ENCODE data around the gene TRIM29. TPM values are rescaled to one million over a fixed set of nuclear protein-coding genes. Genes with fewer than 3 reads are reported as not detected.

The TRIM29 gene
- total and polyA plus RNA-seq, 9 donors = 0.11 to 5.9 (median 1.4) TPM; not detected in 1

GRCh38 chr11:120135838-120136237, 2.1 kb downstream of the TRIM29 start:
- no peak overlapping the region for H3K27ac ChIP-seq
- 73 to 83% (median 82%) methylated on average over 2 of the region's 2 CpGs for WGBS, 3 donors
- H3K27me3 ChIP-seq = no peaks in the 10 kb centered on the region
- TF ChIP-seq POLR2A (IDR thresholded peaks at IDR 0.05) (no peak), EP300 (IDR thresholded peaks at IDR 0.05) (no peak), CTCF (IDR thresholded peaks at IDR 0.05) (no peak)
- no peaks in the 10 kb centered on the region for H3K36me3 ChIP-seq
- no peaks in the 10 kb centered on the region for H3K4me1 ChIP-seq (ENCODE audit: insufficient read depth)
- intact Hi-C loops (cut with DNase I) = no loop called here
- H3K4me3 ChIP-seq = no peak overlapping the region
- peak in 1 of 5 donors; percentile 14 for DNase-seq
- no peaks in the 10 kb centered on the region for H3K9me3 ChIP-seq

GRCh38 chr11:120134931-120135228, 3.0 kb downstream of the TRIM29 start:
- H3K4me1 ChIP-seq (ENCODE audit: insufficient read depth) = no peaks in the 10 kb centered on the region
- no peaks in the 10 kb centered on the region for H3K36me3 ChIP-seq
- H3K27ac ChIP-seq = no peak overlapping the region
- 93 to 94% (median 94%) methylated on average over 5 of the region's 5 CpGs for WGBS, 3 donors
- no peaks in the 10 kb centered on the region for H3K27me3 ChIP-seq
- no peaks in the 10 kb centered on the region for H3K9me3 ChIP-seq
- DNase-seq = peak in 2 of 5 donors; percentile 5 to 17
- intact Hi-C loops (cut with DNase I) = no loop called here
- TF ChIP-seq POLR2A (IDR thresholded peaks at IDR 0.05) (no peak), EP300 (IDR thresholded peaks at IDR 0.05) (no peak), CTCF (IDR thresholded peaks at IDR 0.05) (no peak)
- H3K4me3 ChIP-seq = no peak overlapping the region

- peak in 3 of 5 donors; percentile 3 to 14 (median 7) for DNase-seq
- intact Hi-C loops (cut with DNase I) = no loop called here
- 87 to 92% (median 90%) methylated on average over 14 of the region's 14 CpGs for WGBS, 3 donors
- H3K4me3 ChIP-seq = no peak overlapping the region
- H3K36me3 ChIP-seq = no peaks in the 10 kb centered on the region
- no peaks in the 10 kb centered on the region for H3K27me3 ChIP-seq
- H3K27ac ChIP-seq = no peak overlapping the region
- H3K4me1 ChIP-seq (ENCODE audit: insufficient read depth) = no peaks in the 10 kb centered on the region
- TF ChIP-seq EP300 (IDR thresholded peaks at IDR 0.05) = no peak
- no peak for TF ChIP-seq POLR2A (IDR thresholded peaks at IDR 0.05)
- TF ChIP-seq CTCF (IDR thresholded peaks at IDR 0.05) = no peak
- H3K9me3 ChIP-seq = no peaks in the 10 kb centered on the region
Observed at GRCh38 chr11:120134106-120134930, 3.6 kb downstream of the TRIM29 start.

GRCh38 chr11:120133216-120134105, 4.5 kb downstream of the TRIM29 start:
- intact Hi-C loops (cut with DNase I) = no loop called here
- H3K27ac ChIP-seq = no peak overlapping the region
- no peaks in the 10 kb centered on the region for H3K9me3 ChIP-seq
- no peaks in the 10 kb centered on the region for H3K36me3 ChIP-seq
- DNase-seq = peak in 4 of 5 donors; percentile 0 to 12 (median 3)
- H3K4me1 ChIP-seq (ENCODE audit: insufficient read depth) = no peaks in the 10 kb centered on the region
- H3K27me3 ChIP-seq = no peaks in the 10 kb centered on the region
- no peak for TF ChIP-seq EP300 (IDR thresholded peaks at IDR 0.05)
- no peak for TF ChIP-seq POLR2A (IDR thresholded peaks at IDR 0.05)
- TF ChIP-seq CTCF (IDR thresholded peaks at IDR 0.05) = no peak
- WGBS, 3 donors = 87 to 93% (median 87%) methylated on average over 11 of the region's 11 CpGs
- H3K4me3 ChIP-seq = no peak overlapping the region

All from ovary (tissue), 9 donors.